Motor neuron (in vitro differentiated cells): ENCODE measurements around the gene MAPK8IP3. TPM values are rescaled to one million over a fixed set of nuclear protein-coding genes. Genes with fewer than 3 reads are reported as not detected.
A peak's percentile ranks its signal among the peaks of the same experiment; 100 is the strongest.

Experiments
- ATAC-seq, 8 experiments: fragments of 200-7000 bp; cut with Tn5 transposase; replicated peaks in 6 of 8; 2 replicates each; pipeline ENCODE4 v1.8.0; 2021; ENCODE audit warnings: mild to moderate bottlenecking in 8 of 8, moderate library complexity in 8 of 8
- H3K27ac ChIP-seq, 2 donors: fragments of 250-450 bp; sonication (Bioruptor Pico); 2 replicates each; pipeline ENCODE4 v1.9.0; 2021; ENCODE audit warnings: antibody characterized with exemption in 2 of 2, mild to moderate bottlenecking in 2 of 2, moderate library complexity in 1 of 2
- H3K4me1 ChIP-seq, 2 donors: fragments of 250-450 bp; sonication (Bioruptor Pico); replicated peaks in 1 of 2; 2 replicates each; pipeline ENCODE4 v1.6.1; 2021; ENCODE audit warnings: antibody characterized with exemption in 2 of 2, mild to moderate bottlenecking in 2 of 2, moderate library complexity in 1 of 2
- H3K4me3 ChIP-seq, 5 donors: fragments of 250-450 bp; sonication (Bioruptor Pico); 2 replicates each; pipeline ENCODE4 v1.9.0; 2021; ENCODE audit warnings: antibody characterized with exemption in 5 of 5, mild to moderate bottlenecking in 5 of 5, moderate library complexity in 4 of 5
- WGBS, 10 experiments: fragments of 450-650 bp; shearing (Covaris generic); methylation state at CpG; one replicate each; pipeline ENCODE4 v1.0.0; 2022; 5-methylcytosine and 5-hydroxymethylcytosine counted together
- in situ Hi-C, 9 experiments: fragments of 400-800 bp; cut with MboI; loops; one replicate each; pipeline ENCODE4 v1.15.0; 2021; ENCODE audit warnings: low sequenced_read_pairs in 9 of 9, low pct_unique_long_range_greater_than_20kb in 2 of 9; ENCODE audit not compliant: unreplicated experiment in 9 of 9
- total RNA-seq, 8 experiments: library from RNA; unstranded; fragments of 300-600 nt; gene quantifications; 2 replicates each; pipeline versions ENCODE4 v1.2.3 to v1.2.4, GENCODE V29; 2022

The MAPK8IP3 gene
- total RNA-seq, 8 experiments from 2014 or later: 22.1 to 99.5 (median 55.4) TPM

GRCh38 chr16:1752853-1753252 is 46.9 kb downstream of the MAPK8IP3 start:
- 76 to 100% (median 93%) methylated on average over 1 to 11 of the region's 14 CpGs; no CpG with 5 or more reads in 1 of the 10 experiments for WGBS, 10 experiments
- H3K4me1 ChIP-seq: no peaks in the 10 kb centered on the region
- H3K4me3 ChIP-seq: no peak overlapping the region
- no peak for ATAC-seq
- no peak overlapping the region for H3K27ac ChIP-seq
- in situ Hi-C loops: no loop called here

- Histone ChIP-seq H3K4me3 (no peak overlapping the region), H3K27ac (no peak overlapping the region), H3K4me1 (no peaks in the 10 kb centered on the region)
- 80 to 98% (median 93%) methylated on average over 1 to 11 of the region's 12 CpGs; no CpG with 5 or more reads in 3 of the 10 experiments for WGBS, 10 experiments
- no peak for ATAC-seq
- in situ Hi-C loops: no loop called here
These were observed 48.2 kb downstream of the MAPK8IP3 start for GRCh38 chr16:1754204-1754603.

GRCh38 chr16:1757714-1758461 is 51.9 kb downstream of the MAPK8IP3 start:
- no peak overlapping the region for H3K4me3 ChIP-seq
- in situ Hi-C loops: no loop called here
- ATAC-seq: peak in 2 of 8 experiments; percentile 7
- 73 to 100% (median 98%) methylated on average over 1 to 8 of the region's 37 CpGs; no CpG with 5 or more reads in 4 of the 10 experiments for WGBS, 10 experiments
- no peak overlapping the region for H3K27ac ChIP-seq
- H3K4me1 ChIP-seq: no peaks in the 10 kb centered on the region

- no peaks in the 10 kb centered on the region for H3K4me1 ChIP-seq
- in situ Hi-C loops: no loop called here
- no peak overlapping the region for H3K4me3 ChIP-seq
- 90 to 95% methylated on average over 4 to 5 of the region's 18 CpGs; no CpG with 5 or more reads in 8 of the 10 experiments for WGBS, 10 experiments
- no peak overlapping the region for H3K27ac ChIP-seq
- ATAC-seq: no peak
These were observed 52.9 kb downstream of the MAPK8IP3 start for GRCh38 chr16:1758923-1759322.

GRCh38 chr16:1759511-1759910 is 53.5 kb downstream of the MAPK8IP3 start:
- 90 to 100% (median 96%) methylated on average over 2 to 10 of the region's 21 CpGs; no CpG with 5 or more reads in 7 of the 10 experiments for WGBS, 10 experiments
- in situ Hi-C loops: no loop called here
- Histone ChIP-seq H3K27ac (no peak overlapping the region), H3K4me3 (no peak overlapping the region), H3K4me1 (no peaks in the 10 kb centered on the region)
- no peak for ATAC-seq

- H3K4me3 ChIP-seq: no peak overlapping the region
- no peak for ATAC-seq
- in situ Hi-C loops: no loop called here
- H3K4me1 ChIP-seq: no peaks in the 10 kb centered on the region
- no peak overlapping the region for H3K27ac ChIP-seq
- 100% methylated on average over 1 to 6 of the region's 15 CpGs; no CpG with 5 or more reads in 7 of the 10 experiments for WGBS, 10 experiments
These were observed 54.9 kb downstream of the MAPK8IP3 start for GRCh38 chr16:1760911-1761310.

GRCh38 chr16:1761751-1762150 is 55.8 kb downstream of the MAPK8IP3 start:
- in situ Hi-C loops: no loop called here
- no peak for ATAC-seq
- WGBS, 10 experiments: no CpG with 5 or more reads among the region's 15 CpGs
- H3K27ac ChIP-seq: no peak overlapping the region
- H3K4me3 ChIP-seq: no peak overlapping the region
- no peaks in the 10 kb centered on the region for H3K4me1 ChIP-seq

- Histone ChIP-seq H3K4me3 (no peak overlapping the region), H3K4me1 (no peaks in the 10 kb centered on the region), H3K27ac (no peak overlapping the region)
- in situ Hi-C loops: no loop called here
- WGBS, 10 experiments: 89 to 100% (median 93%) methylated on average over 2 to 7 of the region's 30 CpGs; no CpG with 5 or more reads in 6 of the 10 experiments
- ATAC-seq: no peak
These were observed 56.3 kb downstream of the MAPK8IP3 start for GRCh38 chr16:1762196-1762878.

- WGBS, 10 experiments: 80 to 88% methylated on average over 1 to 2 of the region's 24 CpGs; no CpG with 5 or more reads in 8 of the 10 experiments
- in situ Hi-C loops: no loop called here
- Histone ChIP-seq H3K4me3 (no peak overlapping the region), H3K27ac (no peak overlapping the region), H3K4me1 (no peaks in the 10 kb centered on the region)
- no peak for ATAC-seq
These were observed 57.0 kb downstream of the MAPK8IP3 start for GRCh38 chr16:1762879-1763520.

GRCh38 chr16:1763521-1764511 is 57.8 kb downstream of the MAPK8IP3 start:
- Histone ChIP-seq H3K4me1 (no peaks in the 10 kb centered on the region), H3K27ac (no peak overlapping the region), H3K4me3 (no peak overlapping the region)
- peak in 7 of 8 experiments; percentile 4 to 24 (median 16) for ATAC-seq
- 55 to 100% (median 76%) methylated on average over 1 to 10 of the region's 81 CpGs; no CpG with 5 or more reads in 6 of the 10 experiments for WGBS, 10 experiments
- in situ Hi-C loops: no loop called here

- in situ Hi-C loops: no loop called here
- Histone ChIP-seq H3K27ac (no peak overlapping the region), H3K4me1 (no peaks in the 10 kb centered on the region), H3K4me3 (no peak overlapping the region)
- ATAC-seq: no peak
- WGBS, 10 experiments: 90 to 94% (median 91%) methylated on average over 3 to 8 of the region's 21 CpGs; no CpG with 5 or more reads in 7 of the 10 experiments
These were observed 59.0 kb downstream of the MAPK8IP3 start for GRCh38 chr16:1764971-1765370.

- H3K27ac ChIP-seq: no peak overlapping the region
- 60 to 95% methylated on average over 2 to 9 of the region's 22 CpGs; no CpG with 5 or more reads in 8 of the 10 experiments for WGBS, 10 experiments
- in situ Hi-C loops: no loop called here
- H3K4me1 ChIP-seq: peaks cover 6 to 7% of the 10 kb centered on the region in 2 donors
- no peak for ATAC-seq
- H3K4me3 ChIP-seq: no peak overlapping the region
These were observed 59.8 kb downstream of the MAPK8IP3 start for GRCh38 chr16:1765826-1766225.
